ENCODE results near the gene CDH13. TPM values are rescaled to one million over a fixed set of nuclear protein-coding genes. Genes with fewer than 3 reads are reported as not detected.

The CDH13 gene
- total and polyA plus RNA-seq, 10 of the 15 experiments (the other 5 are each of a cell fraction or from before 2014, with no cell fraction given) = under 0.01 to 0.05 TPM; not detected in 8

DNA sequence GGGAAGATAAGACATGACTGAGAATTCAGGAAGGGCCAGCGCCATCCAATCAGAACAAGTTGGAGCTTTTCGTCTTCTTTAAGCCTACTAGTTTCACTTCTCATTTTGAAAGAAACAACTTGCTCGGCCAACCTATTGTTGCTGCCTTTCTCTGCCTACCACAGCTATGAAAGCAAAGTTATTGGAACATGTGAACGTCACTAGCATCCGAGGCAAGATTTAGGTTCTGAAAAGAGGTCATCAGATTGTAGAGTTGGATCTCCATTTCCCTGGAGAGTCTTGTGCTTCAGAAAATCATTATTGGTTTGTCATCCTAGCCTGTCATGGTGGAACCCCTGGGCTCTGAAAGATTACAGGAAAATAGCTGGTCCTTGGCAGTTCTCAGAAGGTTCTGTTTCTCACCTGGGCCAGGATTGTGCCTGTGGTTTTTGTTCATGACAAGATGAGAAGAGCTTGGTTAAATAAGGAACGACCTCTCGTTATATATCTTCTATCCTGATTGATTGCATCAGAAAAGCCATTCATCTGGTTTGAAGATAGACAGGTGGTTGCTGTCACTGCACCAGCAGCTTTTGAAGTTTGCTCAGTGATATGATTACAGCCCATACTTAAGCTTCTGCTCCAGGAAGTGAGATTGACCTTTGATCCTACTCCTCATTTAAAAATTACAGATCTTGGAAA lies 25.3 kb downstream of the CDH13 start (continued):
- TF ChIP-seq GATAD2B (conservative IDR thresholded peaks at IDR 0.05; ENCODE audit: low read depth) (no peak), IKZF1 (conservative IDR thresholded peaks at IDR 0.05) (peak; percentile 62), FOXM1 (IDR thresholded peaks at IDR 0.05; ENCODE audit: low read depth, low read length) (peak; percentile 65; the same call in 1 of the 2 replicates), ZNF622 (IDR thresholded peaks at IDR 0.05) (no peak), CBX3 (IDR thresholded peaks at IDR 0.05; ENCODE audit: borderline replicate concordance, low read depth) (no peak), RB1 (IDR thresholded peaks at IDR 0.05; ENCODE audit: borderline replicate concordance) (no peak), ZBED1 (IDR thresholded peaks at IDR 0.05; ENCODE audit: borderline replicate concordance) (0 out of 2 replicates have a peak, but pooled peaks have one; percentile 28), ZZZ3 (IDR thresholded peaks at IDR 0.05; ENCODE audit: control insufficient read depth, insufficient read length, low read depth) (no peak), FOXK2 (IDR thresholded peaks at IDR 0.05) (no peak), CBX5 (IDR thresholded peaks at IDR 0.05; ENCODE audit: low read depth) (no peak), MEF2B (IDR thresholded peaks at IDR 0.05; ENCODE audit: partially characterized antibody, poor library complexity, severe bottlenecking) (peak; percentile 48), RFX5 (IDR thresholded peaks at IDR 0.05; ENCODE audit: low read depth, low read length) (peak; percentile 90), TAF1 (IDR thresholded peaks at IDR 0.05; ENCODE audit: borderline replicate concordance, low read depth, low read length) (no peak), CREB1 (IDR thresholded peaks at IDR 0.05; ENCODE audit: low read depth) (peak; percentile 74), NR2C2 (IDR thresholded peaks at IDR 0.05; ENCODE audit: borderline replicate concordance, control insufficient read depth, insufficient read length, low read depth) (no peak)
- TF ChIP-seq, protein P1, sequence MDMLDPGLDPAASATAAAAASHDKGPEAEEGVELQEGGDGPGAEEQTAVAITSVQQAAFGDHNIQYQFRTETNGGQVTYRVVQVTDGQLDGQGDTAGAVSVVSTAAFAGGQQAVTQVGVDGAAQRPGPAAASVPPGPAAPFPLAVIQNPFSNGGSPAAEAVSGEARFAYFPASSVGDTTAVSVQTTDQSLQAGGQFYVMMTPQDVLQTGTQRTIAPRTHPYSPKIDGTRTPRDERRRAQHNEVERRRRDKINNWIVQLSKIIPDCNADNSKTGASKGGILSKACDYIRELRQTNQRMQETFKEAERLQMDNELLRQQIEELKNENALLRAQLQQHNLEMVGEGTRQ (IDR thresholded peaks at IDR 0.05; ENCODE audit: borderline replicate concordance, low read depth, low read length) = no peak
- TF ChIP-seq, protein P2, sequence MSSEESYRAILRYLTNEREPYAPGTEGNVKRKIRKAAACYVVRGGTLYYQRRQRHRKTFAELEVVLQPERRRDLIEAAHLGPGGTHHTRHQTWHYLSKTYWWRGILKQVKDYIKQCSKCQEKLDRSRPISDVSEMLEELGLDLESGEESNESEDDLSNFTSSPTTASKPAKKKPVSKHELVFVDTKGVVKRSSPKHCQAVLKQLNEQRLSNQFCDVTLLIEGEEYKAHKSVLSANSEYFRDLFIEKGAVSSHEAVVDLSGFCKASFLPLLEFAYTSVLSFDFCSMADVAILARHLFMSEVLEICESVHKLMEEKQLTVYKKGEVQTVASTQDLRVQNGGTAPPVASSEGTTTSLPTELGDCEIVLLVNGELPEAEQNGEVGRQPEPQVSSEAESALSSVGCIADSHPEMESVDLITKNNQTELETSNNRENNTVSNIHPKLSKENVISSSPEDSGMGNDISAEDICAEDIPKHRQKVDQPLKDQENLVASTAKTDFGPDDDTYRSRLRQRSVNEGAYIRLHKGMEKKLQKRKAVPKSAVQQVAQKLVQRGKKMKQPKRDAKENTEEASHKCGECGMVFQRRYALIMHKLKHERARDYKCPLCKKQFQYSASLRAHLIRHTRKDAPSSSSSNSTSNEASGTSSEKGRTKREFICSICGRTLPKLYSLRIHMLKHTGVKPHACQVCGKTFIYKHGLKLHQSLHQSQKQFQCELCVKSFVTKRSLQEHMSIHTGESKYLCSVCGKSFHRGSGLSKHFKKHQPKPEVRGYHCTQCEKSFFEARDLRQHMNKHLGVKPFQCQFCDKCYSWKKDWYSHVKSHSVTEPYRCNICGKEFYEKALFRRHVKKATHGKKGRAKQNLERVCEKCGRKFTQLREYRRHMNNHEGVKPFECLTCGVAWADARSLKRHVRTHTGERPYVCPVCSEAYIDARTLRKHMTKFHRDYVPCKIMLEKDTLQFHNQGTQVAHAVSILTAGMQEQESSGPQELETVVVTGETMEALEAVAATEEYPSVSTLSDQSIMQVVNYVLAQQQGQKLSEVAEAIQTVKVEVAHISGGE (CRISPR knock-in tag; IDR thresholded peaks at IDR 0.05) = no peak
- TF ChIP-seq, protein P3, sequence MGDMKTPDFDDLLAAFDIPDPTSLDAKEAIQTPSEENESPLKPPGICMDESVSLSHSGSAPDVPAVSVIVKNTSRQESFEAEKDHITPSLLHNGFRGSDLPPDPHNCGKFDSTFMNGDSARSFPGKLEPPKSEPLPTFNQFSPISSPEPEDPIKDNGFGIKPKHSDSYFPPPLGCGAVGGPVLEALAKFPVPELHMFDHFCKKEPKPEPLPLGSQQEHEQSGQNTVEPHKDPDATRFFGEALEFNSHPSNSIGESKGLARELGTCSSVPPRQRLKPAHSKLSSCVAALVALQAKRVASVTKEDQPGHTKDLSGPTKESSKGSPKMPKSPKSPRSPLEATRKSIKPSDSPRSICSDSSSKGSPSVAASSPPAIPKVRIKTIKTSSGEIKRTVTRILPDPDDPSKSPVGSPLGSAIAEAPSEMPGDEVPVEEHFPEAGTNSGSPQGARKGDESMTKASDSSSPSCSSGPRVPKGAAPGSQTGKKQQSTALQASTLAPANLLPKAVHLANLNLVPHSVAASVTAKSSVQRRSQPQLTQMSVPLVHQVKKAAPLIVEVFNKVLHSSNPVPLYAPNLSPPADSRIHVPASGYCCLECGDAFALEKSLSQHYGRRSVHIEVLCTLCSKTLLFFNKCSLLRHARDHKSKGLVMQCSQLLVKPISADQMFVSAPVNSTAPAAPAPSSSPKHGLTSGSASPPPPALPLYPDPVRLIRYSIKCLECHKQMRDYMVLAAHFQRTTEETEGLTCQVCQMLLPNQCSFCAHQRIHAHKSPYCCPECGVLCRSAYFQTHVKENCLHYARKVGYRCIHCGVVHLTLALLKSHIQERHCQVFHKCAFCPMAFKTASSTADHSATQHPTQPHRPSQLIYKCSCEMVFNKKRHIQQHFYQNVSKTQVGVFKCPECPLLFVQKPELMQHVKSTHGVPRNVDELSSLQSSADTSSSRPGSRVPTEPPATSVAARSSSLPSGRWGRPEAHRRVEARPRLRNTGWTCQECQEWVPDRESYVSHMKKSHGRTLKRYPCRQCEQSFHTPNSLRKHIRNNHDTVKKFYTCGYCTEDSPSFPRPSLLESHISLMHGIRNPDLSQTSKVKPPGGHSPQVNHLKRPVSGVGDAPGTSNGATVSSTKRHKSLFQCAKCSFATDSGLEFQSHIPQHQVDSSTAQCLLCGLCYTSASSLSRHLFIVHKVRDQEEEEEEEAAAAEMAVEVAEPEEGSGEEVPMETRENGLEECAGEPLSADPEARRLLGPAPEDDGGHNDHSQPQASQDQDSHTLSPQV (IDR thresholded peaks at IDR 0.05) = no peak
- TF ChIP-seq, protein P4, sequence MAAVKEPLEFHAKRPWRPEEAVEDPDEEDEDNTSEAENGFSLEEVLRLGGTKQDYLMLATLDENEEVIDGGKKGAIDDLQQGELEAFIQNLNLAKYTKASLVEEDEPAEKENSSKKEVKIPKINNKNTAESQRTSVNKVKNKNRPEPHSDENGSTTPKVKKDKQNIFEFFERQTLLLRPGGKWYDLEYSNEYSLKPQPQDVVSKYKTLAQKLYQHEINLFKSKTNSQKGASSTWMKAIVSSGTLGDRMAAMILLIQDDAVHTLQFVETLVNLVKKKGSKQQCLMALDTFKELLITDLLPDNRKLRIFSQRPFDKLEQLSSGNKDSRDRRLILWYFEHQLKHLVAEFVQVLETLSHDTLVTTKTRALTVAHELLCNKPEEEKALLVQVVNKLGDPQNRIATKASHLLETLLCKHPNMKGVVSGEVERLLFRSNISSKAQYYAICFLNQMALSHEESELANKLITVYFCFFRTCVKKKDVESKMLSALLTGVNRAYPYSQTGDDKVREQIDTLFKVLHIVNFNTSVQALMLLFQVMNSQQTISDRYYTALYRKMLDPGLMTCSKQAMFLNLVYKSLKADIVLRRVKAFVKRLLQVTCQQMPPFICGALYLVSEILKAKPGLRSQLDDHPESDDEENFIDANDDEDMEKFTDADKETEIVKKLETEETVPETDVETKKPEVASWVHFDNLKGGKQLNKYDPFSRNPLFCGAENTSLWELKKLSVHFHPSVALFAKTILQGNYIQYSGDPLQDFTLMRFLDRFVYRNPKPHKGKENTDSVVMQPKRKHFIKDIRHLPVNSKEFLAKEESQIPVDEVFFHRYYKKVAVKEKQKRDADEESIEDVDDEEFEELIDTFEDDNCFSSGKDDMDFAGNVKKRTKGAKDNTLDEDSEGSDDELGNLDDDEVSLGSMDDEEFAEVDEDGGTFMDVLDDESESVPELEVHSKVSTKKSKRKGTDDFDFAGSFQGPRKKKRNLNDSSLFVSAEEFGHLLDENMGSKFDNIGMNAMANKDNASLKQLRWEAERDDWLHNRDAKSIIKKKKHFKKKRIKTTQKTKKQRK (IDR thresholded peaks at IDR 0.05; ENCODE audit: low read depth, low read length) = no peak
